ENCODE measurements around the gene RAB27A. TPM values are rescaled to one million over a fixed set of nuclear protein-coding genes. Genes with fewer than 3 reads are reported as not detected.

RAB27A gene
- total RNA-seq, 2 donors from 2014 or later, result 27.6 to 50.6 TPM

DNA sequence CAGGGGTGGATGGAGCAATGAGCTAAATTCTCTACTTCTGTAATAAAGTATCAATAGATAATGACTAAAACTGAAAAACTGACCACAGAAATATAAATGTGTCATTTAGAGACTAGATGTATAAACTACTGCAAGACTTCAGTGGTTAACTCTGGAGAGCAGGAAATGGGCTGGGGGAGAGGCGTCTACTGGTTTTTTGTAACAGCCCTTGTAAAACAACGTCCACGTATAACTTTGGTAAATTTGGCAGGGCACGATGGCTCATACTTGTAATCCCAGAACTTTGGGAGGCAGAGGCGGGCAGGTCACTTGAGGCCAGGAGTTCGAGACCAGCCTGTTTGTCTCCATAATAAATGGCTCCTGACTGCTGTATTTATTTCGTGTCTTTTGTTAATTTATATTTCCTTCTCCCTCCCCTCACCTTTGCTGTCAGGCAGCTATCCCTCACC lies 12.5 kb downstream of the RAB27A start:
- Histone ChIP-seq H3K36me3 (no peaks in the 10 kb centered on the region), H3K4me1 (replicated peaks) (peaks cover 2% of the 10 kb centered on the region), H3K27me3 (replicated peaks; ENCODE audit: insufficient read depth) (no peaks in the 10 kb centered on the region), H3K4me3 (no peak overlapping the region), H3K27ac (peak overlapping the region; percentile 41 to 54), H3K9me3 (no peaks in the 10 kb centered on the region)
- no peak for DNase-seq (ENCODE audit: low spot score)
- intact Hi-C loops (cut with DNase I), result no loop called here
- TF ChIP-seq POLR2A (IDR thresholded peaks at IDR 0.05) (no peak), POLR2AphosphoS5 (IDR thresholded peaks at IDR 0.05) (no peak)
- TF ChIP-seq, protein P1, sequence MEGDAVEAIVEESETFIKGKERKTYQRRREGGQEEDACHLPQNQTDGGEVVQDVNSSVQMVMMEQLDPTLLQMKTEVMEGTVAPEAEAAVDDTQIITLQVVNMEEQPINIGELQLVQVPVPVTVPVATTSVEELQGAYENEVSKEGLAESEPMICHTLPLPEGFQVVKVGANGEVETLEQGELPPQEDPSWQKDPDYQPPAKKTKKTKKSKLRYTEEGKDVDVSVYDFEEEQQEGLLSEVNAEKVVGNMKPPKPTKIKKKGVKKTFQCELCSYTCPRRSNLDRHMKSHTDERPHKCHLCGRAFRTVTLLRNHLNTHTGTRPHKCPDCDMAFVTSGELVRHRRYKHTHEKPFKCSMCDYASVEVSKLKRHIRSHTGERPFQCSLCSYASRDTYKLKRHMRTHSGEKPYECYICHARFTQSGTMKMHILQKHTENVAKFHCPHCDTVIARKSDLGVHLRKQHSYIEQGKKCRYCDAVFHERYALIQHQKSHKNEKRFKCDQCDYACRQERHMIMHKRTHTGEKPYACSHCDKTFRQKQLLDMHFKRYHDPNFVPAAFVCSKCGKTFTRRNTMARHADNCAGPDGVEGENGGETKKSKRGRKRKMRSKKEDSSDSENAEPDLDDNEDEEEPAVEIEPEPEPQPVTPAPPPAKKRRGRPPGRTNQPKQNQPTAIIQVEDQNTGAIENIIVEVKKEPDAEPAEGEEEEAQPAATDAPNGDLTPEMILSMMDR (IDR thresholded peaks at IDR 0.05), result no peak
- WGBS, result 26% methylated on average over 7 of the region's 7 CpGs

DNA sequence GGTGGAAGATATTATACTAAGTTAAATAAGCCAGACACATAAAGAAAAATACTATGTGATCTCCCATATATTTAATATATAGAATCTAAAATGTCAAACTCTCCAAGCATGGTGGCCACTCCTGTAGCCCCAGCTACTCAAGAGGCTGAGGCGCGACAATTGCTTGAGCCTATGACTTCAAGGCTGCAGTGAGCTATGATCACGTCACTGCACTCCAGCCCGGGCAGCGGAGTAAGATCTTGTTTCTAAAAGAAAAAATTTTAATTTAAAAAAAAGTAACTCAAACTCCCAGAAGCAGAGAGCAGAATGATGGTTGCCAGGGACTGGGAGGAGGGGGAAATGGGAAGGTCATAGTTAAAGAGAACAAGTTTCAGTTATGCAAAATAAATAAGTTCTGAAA lies 13.3 kb downstream of the RAB27A start:
- 91% methylated on average over 5 of the region's 5 CpGs for WGBS
- no peak for DNase-seq (ENCODE audit: low spot score)
- TF ChIP-seq POLR2A (IDR thresholded peaks at IDR 0.05) (no peak), POLR2AphosphoS5 (IDR thresholded peaks at IDR 0.05) (no peak)
- TF ChIP-seq, protein P1 (IDR thresholded peaks at IDR 0.05), result no peak
- Histone ChIP-seq H3K9me3 (no peaks in the 10 kb centered on the region), H3K4me3 (no peak overlapping the region), H3K27me3 (replicated peaks; ENCODE audit: insufficient read depth) (no peaks in the 10 kb centered on the region), H3K36me3 (no peaks in the 10 kb centered on the region), H3K27ac (no peak overlapping the region), H3K4me1 (replicated peaks) (peaks cover 2% of the 10 kb centered on the region)
- intact Hi-C loops (cut with DNase I), result no loop called here

DNA sequence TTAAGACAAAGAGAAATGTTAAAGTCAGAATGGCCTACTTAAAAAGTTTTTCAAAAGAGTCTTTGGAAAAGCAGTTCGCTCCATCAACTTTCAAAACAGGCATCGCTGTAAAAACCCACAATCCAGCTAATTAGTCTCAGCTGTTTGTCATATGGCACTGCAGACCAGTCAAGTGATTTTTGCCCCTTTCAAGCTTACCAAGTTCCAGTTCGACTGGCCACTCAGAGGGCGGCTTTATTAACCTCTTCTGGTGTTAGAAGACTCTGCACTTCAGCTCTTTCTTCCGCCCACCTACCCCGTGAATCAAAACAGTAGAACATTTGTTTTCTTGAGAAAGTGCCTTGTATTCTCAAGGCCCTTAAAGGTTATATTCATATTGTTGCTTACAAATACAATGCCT lies 19.3 kb downstream of the RAB27A start:
- no peak overlapping the region for H3K27ac ChIP-seq
- 83% methylated on average over 6 of the region's 6 CpGs for whole genome bisulfite sequencing
- intact Hi-C loops (cut with DNase I), result no loop called here
- DNase-seq (ENCODE audit: low spot score), result no peak
- H3K4me1 ChIP-seq (replicated peaks), result no peaks in the 10 kb centered on the region
- no peak overlapping the region for H3K4me3 ChIP-seq
- H3K9me3 ChIP-seq, result no peaks in the 10 kb centered on the region
- no peaks in the 10 kb centered on the region for H3K27me3 ChIP-seq (replicated peaks; ENCODE audit: insufficient read depth)
- no peaks in the 10 kb centered on the region for H3K36me3 ChIP-seq
- TF ChIP-seq POLR2AphosphoS5 (IDR thresholded peaks at IDR 0.05) (no peak), POLR2A (IDR thresholded peaks at IDR 0.05) (no peak)
- TF ChIP-seq, protein P1 (IDR thresholded peaks at IDR 0.05), result no peak

DNA sequence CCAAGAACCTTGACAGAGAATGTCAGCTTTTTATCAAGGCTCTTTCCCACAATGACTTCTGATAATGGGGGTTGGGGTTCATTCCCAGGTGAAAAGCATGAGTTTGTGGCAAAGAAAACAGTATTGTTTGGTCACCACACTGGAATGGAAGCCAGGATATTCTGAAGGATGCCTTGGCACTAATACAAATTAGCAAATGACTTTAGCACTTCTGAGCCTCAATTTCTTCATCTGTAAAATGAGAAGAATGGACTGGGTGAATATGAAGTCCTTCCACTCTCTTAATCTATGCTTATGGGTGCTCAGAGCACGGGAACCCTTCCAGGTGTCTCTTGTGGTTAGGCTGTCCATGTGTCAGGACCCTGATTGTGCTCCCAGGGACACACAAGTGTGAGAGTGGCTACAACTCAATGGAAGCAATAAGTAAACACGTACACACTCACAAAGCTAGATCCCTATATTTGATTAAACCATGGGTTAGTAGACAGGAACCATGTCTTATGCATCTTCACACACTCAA lies 21.4 kb downstream of the RAB27A start:
- intact Hi-C loops (cut with DNase I), result no loop called here
- no peak overlapping the region for H3K4me3 ChIP-seq
- 95% methylated on average over 2 of the region's 2 CpGs for WGBS
- H3K27ac ChIP-seq, result no peak overlapping the region
- no peaks in the 10 kb centered on the region for H3K9me3 ChIP-seq
- no peaks in the 10 kb centered on the region for H3K27me3 ChIP-seq (replicated peaks; ENCODE audit: insufficient read depth)
- no peaks in the 10 kb centered on the region for H3K36me3 ChIP-seq
- TF ChIP-seq POLR2A (IDR thresholded peaks at IDR 0.05) (no peak), POLR2AphosphoS5 (IDR thresholded peaks at IDR 0.05) (no peak)
- TF ChIP-seq, protein P1 (IDR thresholded peaks at IDR 0.05), result no peak
- no peak for DNase-seq (ENCODE audit: low spot score)
- H3K4me1 ChIP-seq (replicated peaks), result no peaks in the 10 kb centered on the region

DNA sequence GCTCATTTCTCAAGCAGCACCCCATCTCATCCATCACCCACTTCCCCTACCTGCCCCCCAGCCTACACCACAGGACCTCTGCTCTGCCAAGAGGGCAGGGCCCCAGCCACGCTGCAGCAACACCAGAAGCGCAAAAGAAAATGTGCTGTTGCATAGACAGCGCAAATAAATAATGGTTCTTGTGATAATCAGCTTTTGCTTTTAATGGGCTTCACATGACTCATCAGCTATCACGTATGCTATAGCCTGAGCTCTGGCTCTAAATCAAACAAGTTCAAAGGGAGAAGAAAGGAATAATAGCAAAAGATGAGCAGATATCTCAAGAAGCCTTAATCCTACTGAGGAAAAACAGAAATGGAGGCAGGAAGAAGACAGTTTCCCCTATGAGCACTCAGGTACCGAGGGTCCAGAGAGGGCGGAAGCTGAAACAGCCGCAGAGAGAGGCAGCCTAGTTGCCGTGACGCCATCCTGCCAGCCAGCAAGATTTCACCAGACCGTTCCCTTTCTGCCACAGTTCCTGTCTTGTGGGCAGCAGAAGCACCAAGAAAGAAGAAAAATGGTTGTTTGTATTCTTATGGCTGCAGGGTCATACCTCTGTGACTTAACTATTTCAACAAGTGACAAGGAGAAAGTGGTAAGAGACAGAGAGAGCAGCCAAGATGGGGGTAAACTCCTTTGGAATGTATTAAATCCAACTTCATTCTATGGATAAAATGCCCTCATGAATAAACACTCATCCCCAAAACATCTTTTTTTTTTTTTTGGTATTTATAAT lies 22.0 kb downstream of the RAB27A start:
- no peaks in the 10 kb centered on the region for H3K27me3 ChIP-seq (replicated peaks; ENCODE audit: insufficient read depth)
- H3K4me1 ChIP-seq (replicated peaks), result no peaks in the 10 kb centered on the region
- DNase-seq (ENCODE audit: low spot score), result no peak
- WGBS, result 50% methylated on average over 10 of the region's 10 CpGs
- no peak overlapping the region for H3K4me3 ChIP-seq
- TF ChIP-seq POLR2A (IDR thresholded peaks at IDR 0.05) (no peak), POLR2AphosphoS5 (IDR thresholded peaks at IDR 0.05) (peak; percentile 4)
- TF ChIP-seq, protein P1 (IDR thresholded peaks at IDR 0.05), result no peak
- H3K9me3 ChIP-seq, result no peaks in the 10 kb centered on the region
- intact Hi-C loops (cut with DNase I), result no loop called here
- no peaks in the 10 kb centered on the region for H3K36me3 ChIP-seq
- H3K27ac ChIP-seq, result peak overlapping the region in 1 of 2 donors; percentile 46

Measured in prostate gland (tissue), 2 donors.